CD4-positive, alpha-beta T cell (primary cell): ENCODE measurements around the gene TNFRSF21. TPM values are rescaled to one million over a fixed set of nuclear protein-coding genes. Genes with fewer than 3 reads are reported as not detected.

ENCODE experiments used
- ATAC-seq: fragments of 200-7000 bp; cut with Tn5 transposase; one replicate; pipeline ENCODE4 v1.10.0; 2022; ENCODE audit warnings: mild to moderate bottlenecking; ENCODE audit not compliant: poor library complexity
- CTCF ChIA-PET: fragments of 350-600 bp; sonication (Branson Sonifier 250); formaldehyde crosslinking; loops from one replicate; lab custom pipeline; 2021; ENCODE audit warnings: antibody characterized with exemption, inconsistent platforms; lab: Charles Lee
- POLR2A ChIA-PET: fragments of 350-600 bp; sonication (Branson Sonifier 250); formaldehyde crosslinking; loops from one replicate; lab custom pipeline; 2021; ENCODE audit warnings: antibody characterized with exemption, inconsistent platforms; lab: Charles Lee
- DNase-seq, 14 experiments: peaks; one replicate each; pipeline ENCODE4 v3.0.0-alpha.2; 2013 to 2020; ENCODE audit warnings: mixed read lengths in 2 of 14
- H3K27ac ChIP-seq, 2 donors: one replicate each; pipeline versions ENCODE4 v1.5.1 to v1.7.0; 2013; ENCODE audit warnings: low read length in 2 of 2, low read depth in 1 of 2, mild to moderate bottlenecking in 1 of 2
- H3K27me3 ChIP-seq, 2 experiments: 1 replicate in 1 of 2; 2 replicates in 1 of 2; pipeline versions ENCODE4 v1.6.1 to v1.7.0; 2013; ENCODE audit warnings: low read length in 2 of 2, control low read depth in 1 of 2, mild to moderate bottlenecking in 1 of 2, moderate library complexity in 1 of 2; ENCODE audit not compliant: insufficient read depth in 2 of 2, control insufficient read depth in 1 of 2
- H3K36me3 ChIP-seq: one replicate; pipeline ENCODE4 v1.6.1; 2013; ENCODE audit warnings: low read length, control low read depth; ENCODE audit not compliant: insufficient read depth
- H3K4me1 ChIP-seq: one replicate; pipeline ENCODE4 v1.6.1; 2013; ENCODE audit warnings: low read length, control low read depth; ENCODE audit not compliant: insufficient read depth
- H3K4me3 ChIP-seq: one replicate; pipeline ENCODE4 v1.5.1; 2013; ENCODE audit warnings: mild to moderate bottlenecking, low read length, moderate library complexity
- H3K9me3 ChIP-seq, 2 experiments: 1 replicate in 1 of 2; 2 replicates in 1 of 2; pipeline versions ENCODE4 v1.6.1 to v1.7.0; 2013; ENCODE audit warnings: low read length in 2 of 2, mild to moderate bottlenecking in 2 of 2, control low read depth in 1 of 2, moderate library complexity in 1 of 2; ENCODE audit not compliant: control insufficient read depth in 1 of 2, insufficient read depth in 1 of 2
- H3K27ac Mint-ChIP-seq: one replicate; pipeline ENCODE4 v1.8.0; 2020; ENCODE audit warnings: mixed read lengths
- H3K27me3 Mint-ChIP-seq: one replicate; pipeline ENCODE4 v1.8.0; 2021; ENCODE audit warnings: mixed read lengths
- H3K36me3 Mint-ChIP-seq: one replicate; pipeline ENCODE4 v1.8.0; 2021; ENCODE audit warnings: low read depth, mixed read lengths
- H3K4me1 Mint-ChIP-seq: one replicate; pipeline ENCODE4 v1.8.0; 2021; ENCODE audit warnings: low read depth, mixed read lengths
- H3K4me3 Mint-ChIP-seq: one replicate; pipeline ENCODE4 v1.8.0; 2020; ENCODE audit warnings: mild to moderate bottlenecking, mixed read lengths
- H3K9me3 Mint-ChIP-seq: one replicate; pipeline ENCODE4 v1.8.0; 2020; ENCODE audit warnings: mixed read lengths
- intact Hi-C, 2 experiments: fragments of 100-400 bp; cut with DNase I in 1 of 2; cut with micrococcal nuclease in 1 of 2; formaldehyde crosslinking; loops; one replicate each; pipeline versions ENCODE4 v1.15.1 to v1.9.0; 2023 to 2025; cut with DNase I, micrococcal nuclease
- total RNA-seq, 174 experiments: library from RNA in 2 of 174; stranded (reverse) in 2 of 174; gene quantifications; one replicate each; pipeline ENCODE4 v1.2.3 and lab custom pipeline; 2021 to 2026
- TF ChIP-seq, protein P1 (sequence below): fragments of 200-600 bp; IDR thresholded peaks from one replicate; pipeline ENCODE4 v1.8.0; 2022; ENCODE audit warnings: antibody characterized with exemption, mild to moderate bottlenecking

TNFRSF21 gene
- total RNA-seq, 2 experiments from 2014 or later: 0.92 to 0.96 TPM

DNA sequence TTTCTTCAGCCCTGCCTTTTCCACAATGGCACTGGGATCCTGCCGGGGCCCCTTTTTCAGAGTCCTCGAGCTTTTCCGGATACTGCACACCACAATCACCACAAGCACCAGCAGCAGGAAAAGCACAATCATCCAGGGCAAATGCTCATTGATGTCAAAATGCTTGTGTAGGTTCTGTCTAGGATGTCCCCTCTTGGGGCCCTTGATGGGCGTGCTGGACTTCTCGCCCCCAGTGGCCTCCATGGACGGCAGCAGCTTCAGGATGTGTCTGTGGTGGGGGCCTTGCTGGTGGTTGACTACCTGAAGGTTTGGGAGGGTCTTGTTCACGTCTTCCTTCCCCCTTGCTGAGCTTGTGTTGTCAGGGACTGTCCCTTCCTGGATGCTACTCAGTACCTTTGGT is 25.7 kb downstream of the TNFRSF21 start:
- TF ChIP-seq, protein P1, sequence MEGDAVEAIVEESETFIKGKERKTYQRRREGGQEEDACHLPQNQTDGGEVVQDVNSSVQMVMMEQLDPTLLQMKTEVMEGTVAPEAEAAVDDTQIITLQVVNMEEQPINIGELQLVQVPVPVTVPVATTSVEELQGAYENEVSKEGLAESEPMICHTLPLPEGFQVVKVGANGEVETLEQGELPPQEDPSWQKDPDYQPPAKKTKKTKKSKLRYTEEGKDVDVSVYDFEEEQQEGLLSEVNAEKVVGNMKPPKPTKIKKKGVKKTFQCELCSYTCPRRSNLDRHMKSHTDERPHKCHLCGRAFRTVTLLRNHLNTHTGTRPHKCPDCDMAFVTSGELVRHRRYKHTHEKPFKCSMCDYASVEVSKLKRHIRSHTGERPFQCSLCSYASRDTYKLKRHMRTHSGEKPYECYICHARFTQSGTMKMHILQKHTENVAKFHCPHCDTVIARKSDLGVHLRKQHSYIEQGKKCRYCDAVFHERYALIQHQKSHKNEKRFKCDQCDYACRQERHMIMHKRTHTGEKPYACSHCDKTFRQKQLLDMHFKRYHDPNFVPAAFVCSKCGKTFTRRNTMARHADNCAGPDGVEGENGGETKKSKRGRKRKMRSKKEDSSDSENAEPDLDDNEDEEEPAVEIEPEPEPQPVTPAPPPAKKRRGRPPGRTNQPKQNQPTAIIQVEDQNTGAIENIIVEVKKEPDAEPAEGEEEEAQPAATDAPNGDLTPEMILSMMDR: no peak
- ATAC-seq (no peak), DNase-seq (no peak)
- Histone ChIP-seq H3K4me1 (no peaks in the 10 kb centered on the region), H3K27me3 (no peaks in the 10 kb centered on the region), H3K27ac (no peak overlapping the region), H3K4me3 (no peak overlapping the region), H3K9me3 (peaks cover 0 to 4% of the 10 kb centered on the region in 2 experiments), H3K36me3 (no peaks in the 10 kb centered on the region)
- ChIA-PET CTCF (no interaction called here), POLR2A (no interaction called here)
- intact Hi-C loops: no loop called here
- H3K9me3 Mint-ChIP-seq: no peaks in the 10 kb centered on the region
- H3K27me3 Mint-ChIP-seq: no peaks in the 10 kb centered on the region
- H3K4me1 Mint-ChIP-seq: no peaks in the 10 kb centered on the region
- no peak overlapping the region for H3K27ac Mint-ChIP-seq
- H3K36me3 Mint-ChIP-seq: no peaks in the 10 kb centered on the region
- H3K4me3 Mint-ChIP-seq: no peak overlapping the region

DNA sequence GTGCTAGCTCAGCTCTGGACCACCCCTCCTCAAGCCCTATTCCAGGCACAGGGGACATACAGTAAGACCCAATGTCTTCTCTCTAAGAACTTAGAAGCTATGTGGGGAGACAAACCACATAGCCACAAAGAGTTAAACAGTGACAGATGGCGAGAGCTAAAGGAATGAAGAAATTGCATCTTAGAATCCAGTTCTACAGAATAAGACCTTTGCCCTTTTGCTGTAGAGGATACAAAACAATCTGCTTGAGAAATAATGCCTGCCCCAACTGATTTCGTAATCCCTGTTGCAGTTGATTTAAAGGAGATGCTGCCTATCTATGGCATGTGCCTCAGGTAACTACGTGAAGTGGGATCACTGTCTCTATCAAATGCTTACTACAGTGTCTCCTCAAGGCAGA is 31.2 kb downstream of the TNFRSF21 start:
- TF ChIP-seq, protein P1: no peak
- Histone ChIP-seq H3K9me3 (no peaks in the 10 kb centered on the region), H3K4me1 (no peaks in the 10 kb centered on the region), H3K27me3 (no peaks in the 10 kb centered on the region), H3K4me3 (no peak overlapping the region), H3K36me3 (no peaks in the 10 kb centered on the region), H3K27ac (no peak overlapping the region)
- DNase-seq (no peak), ATAC-seq (no peak)
- ChIA-PET POLR2A (no interaction called here), CTCF (no interaction called here)
- Mint-ChIP-seq H3K9me3 (no peaks in the 10 kb centered on the region), H3K4me1 (no peaks in the 10 kb centered on the region), H3K27me3 (no peaks in the 10 kb centered on the region), H3K36me3 (no peaks in the 10 kb centered on the region), H3K4me3 (no peak overlapping the region), H3K27ac (no peak overlapping the region)
- intact Hi-C loops: no loop called here

DNA sequence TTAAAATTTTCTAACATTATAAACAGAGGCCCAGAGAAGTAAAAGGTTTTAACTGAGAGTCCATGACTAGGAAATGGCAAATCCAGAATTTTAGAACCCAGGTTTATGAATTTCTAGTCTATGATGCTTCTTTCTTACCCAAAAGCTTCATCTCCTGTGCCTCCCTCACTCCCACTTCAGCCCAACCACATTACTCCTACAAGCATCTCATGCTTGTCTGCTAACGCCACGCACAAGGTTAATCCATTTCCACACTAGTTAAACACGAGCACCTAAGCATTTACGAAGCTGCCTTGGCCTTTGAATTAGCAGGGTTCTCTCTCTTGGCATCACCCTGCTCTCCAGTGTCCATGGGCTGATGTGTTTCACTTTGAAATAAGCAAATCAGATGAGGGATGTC is 32.0 kb downstream of the TNFRSF21 start:
- H3K4me3 Mint-ChIP-seq: no peak overlapping the region
- no peaks in the 10 kb centered on the region for H3K27me3 ChIP-seq
- no peaks in the 10 kb centered on the region for H3K9me3 Mint-ChIP-seq
- no peak overlapping the region for H3K27ac Mint-ChIP-seq
- no peak overlapping the region for H3K4me3 ChIP-seq
- intact Hi-C loops: no loop called here
- ChIA-PET POLR2A (no interaction called here), CTCF (no interaction called here)
- H3K4me1 Mint-ChIP-seq: no peaks in the 10 kb centered on the region
- no peaks in the 10 kb centered on the region for H3K4me1 ChIP-seq
- ATAC-seq (no peak), DNase-seq (no peak)
- no peaks in the 10 kb centered on the region for H3K36me3 ChIP-seq
- no peaks in the 10 kb centered on the region for H3K9me3 ChIP-seq
- no peaks in the 10 kb centered on the region for H3K27me3 Mint-ChIP-seq
- TF ChIP-seq, protein P1: no peak
- H3K27ac ChIP-seq: no peak overlapping the region
- no peaks in the 10 kb centered on the region for H3K36me3 Mint-ChIP-seq
